Skeletal muscle tissue (tissue), 4 donors: ENCODE measurements around the gene ERAP2. TPM values are rescaled to one million over a fixed set of nuclear protein-coding genes. Genes with fewer than 3 reads are reported as not detected.

ENCODE experiments used
- H3K27ac ChIP-seq: one replicate; pipeline ENCODE4 v1.7.0; 2013; ENCODE audit warnings: mild to moderate bottlenecking, low read depth, low read length, inconsistent platforms
- H3K27me3 ChIP-seq, 3 donors: one replicate each; pipeline ENCODE4 v1.7.0; 2013; ENCODE audit warnings: low read length in 3 of 3; ENCODE audit not compliant: control insufficient read depth in 3 of 3, insufficient read depth in 3 of 3
- H3K36me3 ChIP-seq, 3 donors: one replicate each; pipeline ENCODE4 v1.7.0; 2013; ENCODE audit warnings: low read length in 3 of 3; ENCODE audit not compliant: control insufficient read depth in 3 of 3, insufficient read depth in 3 of 3
- H3K4me1 ChIP-seq, 3 donors: one replicate each; pipeline ENCODE4 v1.7.0; 2013; ENCODE audit warnings: low read length in 3 of 3, mild to moderate bottlenecking in 3 of 3; ENCODE audit not compliant: control insufficient read depth in 3 of 3, insufficient read depth in 3 of 3
- H3K4me3 ChIP-seq, 3 donors: one replicate each; pipeline ENCODE4 v1.7.0; 2013; ENCODE audit warnings: low read length in 3 of 3
- H3K9ac ChIP-seq, 3 donors: one replicate each; pipeline ENCODE4 v1.7.0; 2013; ENCODE audit warnings: low read length in 3 of 3, mild to moderate bottlenecking in 3 of 3, moderate library complexity in 2 of 3, low read depth in 1 of 3
- H3K9me3 ChIP-seq, 3 donors: one replicate each; pipeline ENCODE4 v1.7.0; 2013; ENCODE audit warnings: low read length in 3 of 3; ENCODE audit not compliant: control insufficient read depth in 3 of 3
- total RNA-seq: library from RNA; depleted of rRNA; stranded (reverse); fragments of >200 nt; gene quantifications from one replicate; pipeline ENCODE4 v1.2.3, GENCODE V29; 2014
- donor health status: Osteomylitis.

Gene ERAP2
- total RNA-seq, 1 donor from 2014 or later, result 20.9 TPM

DNA sequence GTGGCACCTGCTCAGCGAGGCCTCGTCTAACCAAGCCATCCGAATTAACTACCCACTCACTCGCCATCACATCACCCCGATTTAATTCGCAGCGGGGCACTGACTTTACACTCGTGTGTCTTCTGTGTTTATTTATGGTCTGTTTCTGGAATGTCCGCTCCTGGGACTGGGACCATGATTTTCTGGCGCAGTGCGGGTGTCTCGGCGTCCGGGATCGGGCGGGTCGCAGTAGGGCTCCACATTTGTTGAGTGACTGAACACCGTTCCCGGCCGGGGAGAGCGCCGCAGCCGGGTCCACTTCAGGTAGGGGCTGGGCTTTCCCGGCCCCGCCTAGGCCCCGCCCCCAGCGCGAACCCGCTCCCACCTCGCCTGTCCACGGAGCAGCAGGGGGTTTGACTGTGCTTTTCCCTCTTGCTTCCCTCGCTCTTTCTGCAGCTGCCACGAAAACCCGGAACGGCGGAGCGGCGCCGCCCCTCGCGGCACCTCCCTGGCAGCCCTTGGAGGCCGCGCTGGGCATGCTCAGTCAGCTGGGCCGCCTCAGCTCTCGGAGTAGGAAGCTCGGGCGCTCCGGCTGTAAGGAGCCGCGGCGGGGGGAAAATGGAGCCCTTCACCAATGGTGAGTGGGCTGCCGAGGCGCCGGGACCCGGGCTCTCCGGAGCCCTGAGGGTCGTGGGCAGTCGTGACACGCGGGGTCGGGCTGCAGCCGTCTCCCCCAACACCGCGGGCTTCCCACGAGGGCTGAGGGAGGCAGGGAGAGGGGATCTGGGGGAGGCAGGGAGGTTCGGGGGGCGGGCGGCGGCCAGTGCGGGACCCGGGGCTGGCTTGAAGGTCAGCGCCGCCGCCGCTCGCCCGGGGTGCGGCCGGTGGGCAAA is 59.5 kb downstream of the ERAP2 start, which contains the start of gene LNPEP:
Gene LNPEP, plus strand, starts transcription at position 522 of the 872 bp plus-strand sequence. Its CDS starts 76 bp downstream, at position 598.
- no peaks in the 10 kb centered on the region for H3K9me3 ChIP-seq
- H3K4me1 ChIP-seq, result peaks cover 18 to 49% (median 34%) of the 10 kb centered on the region in 3 donors
- H3K27ac ChIP-seq, result peak within 1 kb of the TSS; percentile 97
- peak within 1 kb of the TSS; percentile 96 to 99 (median 97) for H3K9ac ChIP-seq
- no peaks in the 10 kb centered on the region for H3K36me3 ChIP-seq
- H3K27me3 ChIP-seq, result no peaks in the 10 kb centered on the region
- peak within 1 kb of the TSS; percentile 85 to 98 (median 94) for H3K4me3 ChIP-seq

DNA sequence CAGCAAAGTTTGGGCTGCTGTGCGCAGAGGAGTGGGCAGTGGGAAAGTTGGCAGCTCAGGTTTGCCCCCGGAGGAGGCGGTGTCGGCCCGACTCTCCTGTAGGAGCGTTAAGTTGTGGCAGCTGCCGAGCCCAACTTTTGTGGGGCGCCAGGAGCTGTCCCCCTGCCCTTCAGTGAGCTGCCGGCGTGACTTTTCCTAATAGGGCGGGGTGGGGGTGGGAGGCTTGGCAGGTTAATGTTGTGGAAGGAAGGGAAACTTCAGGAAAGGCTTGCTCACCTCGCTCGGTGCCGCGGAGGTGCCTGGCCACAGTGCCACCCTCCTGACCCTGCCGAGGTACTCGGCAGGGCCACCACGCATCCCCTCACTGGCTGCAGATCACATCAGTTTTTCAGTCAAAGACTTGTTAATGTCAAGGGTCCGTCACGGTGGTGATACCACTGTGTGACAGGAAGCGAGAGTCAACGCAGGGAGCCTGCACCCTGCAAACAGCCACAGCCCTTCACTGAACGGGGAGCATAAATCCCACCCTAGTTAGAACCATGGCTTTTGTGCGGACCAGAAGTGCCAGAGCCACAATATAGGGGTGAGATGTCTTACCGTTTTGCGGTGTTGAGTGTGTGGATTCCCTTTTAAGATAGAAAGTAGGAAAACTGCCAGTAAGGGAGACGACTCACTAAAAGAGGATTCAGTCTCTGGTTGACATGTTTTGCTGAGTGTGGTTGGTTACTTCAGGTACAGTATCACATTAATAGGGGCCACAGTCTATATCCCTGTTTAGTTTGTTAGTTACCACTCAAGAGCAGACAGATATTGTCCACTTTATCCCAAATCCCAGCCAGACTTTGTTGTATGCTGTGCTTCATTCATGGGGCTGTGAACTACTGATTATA is 60.4 kb downstream of the ERAP2 start:
- no peaks in the 10 kb centered on the region for H3K9me3 ChIP-seq
- peak overlapping the region; percentile 85 to 98 (median 94) for H3K4me3 ChIP-seq
- H3K27ac ChIP-seq, result peak overlapping the region; percentile 97
- H3K4me1 ChIP-seq, result peaks cover 20 to 53% (median 34%) of the 10 kb centered on the region in 3 donors
- H3K27me3 ChIP-seq, result no peaks in the 10 kb centered on the region
- H3K36me3 ChIP-seq, result no peaks in the 10 kb centered on the region
- peak overlapping the region; percentile 96 to 99 (median 97) for H3K9ac ChIP-seq

DNA sequence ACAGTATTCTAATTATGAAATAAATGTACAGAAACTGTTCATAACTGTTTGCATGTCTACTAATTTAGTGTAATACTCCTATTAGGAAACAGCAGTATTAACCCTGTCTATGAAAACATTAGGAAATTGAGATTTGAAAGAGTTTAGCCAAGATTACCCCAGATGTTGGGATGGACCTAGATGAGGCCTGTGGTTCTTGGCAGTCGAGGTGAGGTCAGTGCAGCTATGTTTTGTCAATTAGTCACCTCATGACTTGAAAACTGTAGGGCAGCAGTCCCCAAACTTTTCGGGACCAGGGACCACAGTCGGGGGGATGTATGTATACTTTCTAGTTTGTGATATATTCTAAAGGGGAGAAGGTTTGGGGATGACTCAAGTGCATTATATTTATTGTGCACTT is 64.3 kb downstream of the ERAP2 start:
- Histone ChIP-seq H3K4me3 (no peak overlapping the region), H3K4me1 (peaks cover 11 to 37% (median 20%) of the 10 kb centered on the region in 3 donors), H3K9me3 (no peaks in the 10 kb centered on the region), H3K27me3 (no peaks in the 10 kb centered on the region), H3K9ac (peak overlapping the region in 1 of 3 donors; percentile 21), H3K27ac (no peak overlapping the region), H3K36me3 (no peaks in the 10 kb centered on the region)

GRCh38 chr5:96941140-96941539 is 64.8 kb downstream of the ERAP2 start:
- H3K9me3 ChIP-seq, result no peaks in the 10 kb centered on the region
- H3K36me3 ChIP-seq, result no peaks in the 10 kb centered on the region
- no peak overlapping the region for H3K9ac ChIP-seq
- H3K4me3 ChIP-seq, result no peak overlapping the region
- peaks cover 11 to 36% (median 20%) of the 10 kb centered on the region in 3 donors for H3K4me1 ChIP-seq
- H3K27ac ChIP-seq, result no peak overlapping the region
- no peaks in the 10 kb centered on the region for H3K27me3 ChIP-seq

- Histone ChIP-seq H3K9me3 (no peaks in the 10 kb centered on the region), H3K27ac (no peak overlapping the region), H3K4me1 (peaks cover 11 to 30% (median 20%) of the 10 kb centered on the region in 3 donors), H3K27me3 (no peaks in the 10 kb centered on the region), H3K4me3 (no peak overlapping the region), H3K9ac (no peak overlapping the region), H3K36me3 (no peaks in the 10 kb centered on the region)
Observed at GRCh38 chr5:96942078-96942477, 65.8 kb downstream of the ERAP2 start.

DNA sequence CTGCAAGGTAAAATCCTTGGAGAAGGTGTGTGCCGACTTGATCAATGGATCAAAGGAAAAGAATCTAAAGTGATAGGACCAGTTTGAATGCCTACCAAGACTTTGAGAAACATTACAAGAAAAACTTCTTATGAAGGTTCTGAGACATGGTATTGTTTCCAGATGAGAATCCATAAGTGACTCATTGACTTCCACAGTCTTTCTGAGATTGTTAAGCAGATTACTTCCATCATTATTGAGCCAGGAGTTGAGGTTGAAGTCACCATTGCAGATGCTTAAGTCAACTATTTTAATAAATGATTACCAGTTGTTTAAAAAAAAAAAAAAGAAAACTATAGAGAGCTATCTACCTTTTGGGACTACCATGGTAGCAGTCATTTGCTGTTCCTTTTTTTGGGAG is 66.6 kb downstream of the ERAP2 start:
- no peak overlapping the region for H3K27ac ChIP-seq
- H3K36me3 ChIP-seq, result no peaks in the 10 kb centered on the region
- no peak overlapping the region for H3K9ac ChIP-seq
- no peak overlapping the region for H3K4me3 ChIP-seq
- no peaks in the 10 kb centered on the region for H3K27me3 ChIP-seq
- peaks cover 11 to 22% (median 15%) of the 10 kb centered on the region in 3 donors for H3K4me1 ChIP-seq
- no peaks in the 10 kb centered on the region for H3K9me3 ChIP-seq

DNA sequence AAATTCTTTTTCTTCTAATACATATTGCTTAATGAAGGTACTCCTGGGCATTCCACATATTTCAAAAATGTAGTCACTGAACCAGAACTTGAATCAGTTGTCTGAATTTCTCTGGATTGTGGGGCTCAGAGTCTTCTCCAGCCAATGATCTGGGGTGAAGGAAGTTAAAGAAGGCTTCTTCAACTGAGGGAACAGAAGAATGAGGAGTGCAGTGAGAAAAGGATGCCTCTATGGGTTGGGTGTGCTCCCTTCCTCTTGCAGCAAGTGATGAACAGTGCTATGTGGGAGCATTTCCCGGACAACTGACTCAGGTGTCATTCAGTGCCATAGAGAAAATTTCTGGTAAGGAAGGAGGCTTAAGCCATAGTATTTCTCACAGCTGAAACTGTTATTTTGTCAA is 67.5 kb downstream of the ERAP2 start:
- Histone ChIP-seq H3K27ac (peak overlapping the region; percentile 5), H3K9ac (peak overlapping the region in 1 of 3 donors; percentile 20), H3K9me3 (no peaks in the 10 kb centered on the region), H3K27me3 (no peaks in the 10 kb centered on the region), H3K4me1 (peaks cover 6 to 14% (median 7%) of the 10 kb centered on the region in 3 donors), H3K36me3 (no peaks in the 10 kb centered on the region), H3K4me3 (no peak overlapping the region)

DNA sequence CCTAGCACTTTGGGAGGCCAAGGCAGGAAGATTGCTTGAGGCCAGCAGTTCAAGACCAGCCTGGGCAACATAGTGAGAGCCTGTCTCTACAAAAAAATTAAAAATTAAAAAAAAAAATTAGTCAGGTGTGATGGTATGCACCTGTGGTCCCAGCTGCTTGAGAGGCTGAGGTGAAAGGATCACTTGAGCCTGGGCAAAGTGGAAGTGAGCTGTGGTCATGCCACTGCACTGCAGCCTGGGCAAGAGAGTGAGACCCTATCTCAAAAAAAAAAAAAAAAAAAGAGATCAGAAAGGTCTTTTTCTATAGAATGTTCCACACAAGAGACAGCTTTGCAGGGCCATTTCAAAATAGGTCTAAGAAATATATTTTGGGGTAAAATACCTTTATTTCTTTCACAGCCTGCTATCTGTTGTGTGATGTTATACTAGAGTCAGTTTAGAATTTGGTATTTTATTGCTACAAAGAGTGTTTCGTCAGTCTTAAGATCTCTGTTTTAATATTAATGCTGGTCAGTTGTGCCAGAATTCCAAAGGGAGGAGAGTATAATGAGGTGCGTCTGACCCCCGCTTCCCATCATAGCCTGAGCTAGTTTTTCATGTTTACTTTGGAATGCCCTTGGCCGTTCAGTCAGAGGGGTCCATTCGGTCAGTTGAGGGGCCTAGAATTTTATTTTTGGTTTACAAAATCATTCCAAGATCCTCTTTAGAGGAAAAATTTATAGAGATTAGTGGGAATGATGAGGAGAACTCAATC is 69.0 kb downstream of the ERAP2 start:
- H3K9me3 ChIP-seq, result no peaks in the 10 kb centered on the region
- no peaks in the 10 kb centered on the region for H3K36me3 ChIP-seq
- no peaks in the 10 kb centered on the region for H3K27me3 ChIP-seq
- no peak overlapping the region for H3K4me3 ChIP-seq
- H3K27ac ChIP-seq, result no peak overlapping the region
- peaks cover 2 to 14% (median 7%) of the 10 kb centered on the region in 3 donors for H3K4me1 ChIP-seq
- no peak overlapping the region for H3K9ac ChIP-seq

GRCh38 chr5:96946381-96946780 is 70.1 kb downstream of the ERAP2 start:
- Histone ChIP-seq H3K27me3 (no peaks in the 10 kb centered on the region), H3K27ac (no peak overlapping the region), H3K9me3 (no peaks in the 10 kb centered on the region), H3K9ac (no peak overlapping the region), H3K36me3 (no peaks in the 10 kb centered on the region), H3K4me3 (no peak overlapping the region), H3K4me1 (peaks cover 3 to 6% (median 5%) of the 10 kb centered on the region in 3 donors)
